Peyer's patch (tissue), 4 donors: ENCODE results near the gene EIF4A3. TPM values are rescaled to one million over a fixed set of nuclear protein-coding genes. Genes with fewer than 3 reads are reported as not detected.

ENCODE experiments used
- DNase-seq, 3 donors: peaks; one replicate each; pipeline ENCODE4 v3.0.0-alpha.2; 2017 to 2019
- H3K27ac ChIP-seq, 4 donors: fragments of 200-600 bp; sonication (generic); one replicate each; pipeline ENCODE4 v1.5.1; 2016 to 2019
- H3K27me3 ChIP-seq, 2 donors: fragments of 200-600 bp; sonication (generic); one replicate each; pipeline ENCODE4 v1.5.1; 2019
- H3K36me3 ChIP-seq, 3 donors: fragments of 200-600 bp; sonication (generic); one replicate each; pipeline ENCODE4 v1.5.1; 2016 to 2019
- H3K4me1 ChIP-seq, 4 donors: fragments of 200-600 bp; sonication (generic); one replicate each; pipeline ENCODE4 v1.5.1; 2016 to 2019
- H3K4me3 ChIP-seq, 4 donors: fragments of 200-600 bp; sonication (generic); 1 replicate in 3 of 4; 2 replicates in 1 of 4; pipeline ENCODE4 v1.5.1; 2016 to 2019; ENCODE audit warnings: mild to moderate bottlenecking in 1 of 4
- H3K9me3 ChIP-seq, 4 donors: fragments of 200-600 bp; sonication (generic); one replicate each; pipeline ENCODE4 v1.5.1; 2016 to 2019; ENCODE audit warnings: mild to moderate bottlenecking in 1 of 4
- POLR2A ChIP-seq, 2 donors: fragments of 450-650 bp; IDR thresholded peaks; one replicate each; pipeline ENCODE4 v1.5.1; 2017; ENCODE audit warnings: antibody characterized with exemption in 2 of 2, mild to moderate bottlenecking in 2 of 2, moderate library complexity in 2 of 2
- total RNA-seq, 4 donors: library from RNA; depleted of rRNA; stranded (reverse); fragments of >200 nt; gene quantifications; one replicate each; pipeline ENCODE4 v1.1.0, GENCODE V29; 2016
- TF ChIP-seq, protein P1 (sequence below), 6 experiments: fragments of 450-650 bp in 4 of 6; fragments of 200-600 bp in 2 of 6; sonication (generic) in 1 of 6; IDR thresholded peaks; one replicate each; pipeline ENCODE4 v1.5.1; 2017 to 2019; ENCODE audit warnings: antibody characterized with exemption in 6 of 6, mild to moderate bottlenecking in 3 of 6, moderate library complexity in 1 of 6

The EIF4A3 gene
- total RNA-seq, 4 donors from 2014 or later = 29.0 to 66.8 (median 46.1) TPM

DNA sequence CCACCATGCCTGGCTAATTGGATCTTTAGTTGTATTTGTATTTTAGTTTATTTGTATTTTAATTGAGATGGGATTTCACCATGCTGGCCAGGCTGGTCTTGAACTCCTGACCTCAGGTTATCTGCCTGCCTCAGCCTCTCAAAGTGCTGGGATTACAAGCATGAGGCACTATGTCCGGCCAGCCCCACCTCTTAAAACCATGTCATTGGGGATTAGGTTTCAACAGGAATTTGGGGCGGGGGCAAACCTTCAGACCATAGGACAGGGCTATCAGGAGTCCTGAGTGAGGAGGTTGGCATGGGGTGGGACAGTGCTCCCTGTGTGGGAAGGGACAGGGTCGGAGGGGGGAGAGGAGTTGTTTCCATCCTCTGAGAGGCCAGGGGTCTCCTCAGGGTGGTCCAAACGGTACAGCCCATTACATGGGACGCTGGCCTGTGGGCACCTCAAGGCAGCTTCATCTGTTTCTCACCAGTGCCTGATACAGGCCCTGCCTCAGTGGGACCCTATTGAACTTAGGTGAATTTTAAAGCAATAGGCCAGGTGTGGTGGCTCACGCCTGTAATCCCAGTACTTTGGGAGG is 23.9 kb downstream of the EIF4A3 start:
- no peak for DNase-seq
- no peak overlapping the region for H3K27ac ChIP-seq

DNA sequence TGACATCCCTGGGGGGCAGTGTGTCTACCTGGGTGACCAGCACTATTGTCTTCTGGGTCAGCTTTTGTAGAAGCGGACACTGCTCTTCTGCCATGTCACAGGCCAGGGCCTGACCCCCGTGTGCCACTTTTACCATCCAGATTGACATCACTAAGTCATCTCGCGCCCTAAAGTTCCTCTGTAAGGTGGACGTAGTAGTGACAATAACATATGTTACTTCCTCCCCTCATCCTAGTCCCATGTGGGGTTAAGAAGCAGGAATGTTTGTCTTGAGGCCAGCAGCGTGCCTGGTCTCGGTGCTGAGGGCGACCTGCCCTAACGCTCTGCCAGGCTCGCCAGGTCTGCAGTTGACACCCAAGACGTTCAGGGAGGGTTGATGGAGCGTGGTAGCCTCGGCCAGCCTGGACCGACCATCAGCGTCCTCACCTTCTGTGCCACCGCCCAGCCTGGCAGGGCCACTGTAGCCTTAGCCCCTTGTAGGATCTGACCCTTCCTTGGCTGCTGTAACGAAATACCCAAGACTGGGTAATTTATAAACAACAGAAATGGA is 24.8 kb downstream of the EIF4A3 start:
- Histone ChIP-seq H3K27me3 (no peaks in the 10 kb centered on the region), H3K4me1 (no peaks in the 10 kb centered on the region), H3K4me3 (no peak overlapping the region), H3K36me3 (no peaks in the 10 kb centered on the region), H3K9me3 (no peaks in the 10 kb centered on the region), H3K27ac (no peak overlapping the region)
- no peak for TF ChIP-seq POLR2A (IDR thresholded peaks at IDR 0.05)
- TF ChIP-seq, protein P1, sequence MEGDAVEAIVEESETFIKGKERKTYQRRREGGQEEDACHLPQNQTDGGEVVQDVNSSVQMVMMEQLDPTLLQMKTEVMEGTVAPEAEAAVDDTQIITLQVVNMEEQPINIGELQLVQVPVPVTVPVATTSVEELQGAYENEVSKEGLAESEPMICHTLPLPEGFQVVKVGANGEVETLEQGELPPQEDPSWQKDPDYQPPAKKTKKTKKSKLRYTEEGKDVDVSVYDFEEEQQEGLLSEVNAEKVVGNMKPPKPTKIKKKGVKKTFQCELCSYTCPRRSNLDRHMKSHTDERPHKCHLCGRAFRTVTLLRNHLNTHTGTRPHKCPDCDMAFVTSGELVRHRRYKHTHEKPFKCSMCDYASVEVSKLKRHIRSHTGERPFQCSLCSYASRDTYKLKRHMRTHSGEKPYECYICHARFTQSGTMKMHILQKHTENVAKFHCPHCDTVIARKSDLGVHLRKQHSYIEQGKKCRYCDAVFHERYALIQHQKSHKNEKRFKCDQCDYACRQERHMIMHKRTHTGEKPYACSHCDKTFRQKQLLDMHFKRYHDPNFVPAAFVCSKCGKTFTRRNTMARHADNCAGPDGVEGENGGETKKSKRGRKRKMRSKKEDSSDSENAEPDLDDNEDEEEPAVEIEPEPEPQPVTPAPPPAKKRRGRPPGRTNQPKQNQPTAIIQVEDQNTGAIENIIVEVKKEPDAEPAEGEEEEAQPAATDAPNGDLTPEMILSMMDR (IDR thresholded peaks at IDR 0.05) = no peak
- DNase-seq = peak in 1 of 3 donors; percentile 38

More for the DNA sequence above, 23.9 kb downstream of the EIF4A3 start:
- Histone ChIP-seq H3K36me3 (no peaks in the 10 kb centered on the region), H3K4me1 (no peaks in the 10 kb centered on the region), H3K9me3 (no peaks in the 10 kb centered on the region), H3K4me3 (no peak overlapping the region), H3K27me3 (no peaks in the 10 kb centered on the region)
- TF ChIP-seq POLR2A (IDR thresholded peaks at IDR 0.05) = no peak
- TF ChIP-seq, protein P1 (IDR thresholded peaks at IDR 0.05) = no peak

DNA sequence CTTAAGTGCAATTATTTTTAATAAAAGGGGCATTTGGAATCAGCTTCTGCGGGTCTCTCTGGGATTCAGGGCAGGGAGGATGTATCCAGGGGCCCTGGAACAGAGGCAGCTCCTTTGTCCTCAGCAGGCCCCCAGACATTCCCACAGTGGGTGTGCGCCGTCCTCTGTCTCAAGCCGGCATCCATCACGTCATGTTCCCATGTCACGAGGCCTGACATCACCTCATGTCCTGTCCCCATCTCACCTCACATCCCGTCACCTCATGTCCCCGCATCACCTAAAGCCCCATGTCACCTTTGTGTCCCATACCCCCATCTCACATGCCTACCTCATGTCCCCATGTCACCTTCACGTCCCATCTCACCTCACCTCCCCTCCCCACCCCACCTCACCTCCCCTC is 27.1 kb downstream of the EIF4A3 start:
- Histone ChIP-seq H3K27me3 (no peaks in the 10 kb centered on the region), H3K4me3 (no peak overlapping the region), H3K4me1 (no peaks in the 10 kb centered on the region), H3K36me3 (no peaks in the 10 kb centered on the region), H3K27ac (no peak overlapping the region), H3K9me3 (no peaks in the 10 kb centered on the region)
- peak in 1 of 3 donors; percentile 35 for DNase-seq
- no peak for TF ChIP-seq POLR2A (IDR thresholded peaks at IDR 0.05)
- TF ChIP-seq, protein P1 (IDR thresholded peaks at IDR 0.05) = no peak

DNA sequence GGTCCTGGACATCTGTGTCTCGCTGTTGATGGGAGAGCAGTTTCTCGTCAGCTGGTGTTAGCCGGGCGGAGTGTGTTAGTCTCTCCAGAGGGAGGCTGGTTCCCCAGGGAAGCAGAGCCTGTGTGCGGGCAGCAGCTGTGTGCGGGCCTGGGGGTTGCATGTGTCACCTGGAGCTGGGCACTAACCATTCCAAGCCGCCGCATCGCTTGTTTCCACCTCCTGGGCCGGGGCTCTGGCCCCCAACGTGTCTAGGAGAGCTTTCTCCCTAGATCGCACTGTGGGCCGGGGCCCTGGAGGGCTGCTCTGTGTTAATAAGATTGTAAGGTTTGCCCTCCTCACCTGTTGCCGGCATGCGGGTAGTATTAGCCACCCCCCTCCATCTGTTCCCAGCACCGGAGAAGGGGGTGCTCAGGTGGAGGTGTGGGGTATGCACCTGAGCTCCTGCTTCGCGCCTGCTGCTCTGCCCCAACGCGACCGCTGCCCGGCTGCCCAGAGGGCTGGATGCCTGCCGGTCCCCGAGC is 27.6 kb downstream of the EIF4A3 start:
- Histone ChIP-seq H3K36me3 (no peaks in the 10 kb centered on the region), H3K9me3 (no peaks in the 10 kb centered on the region), H3K27me3 (no peaks in the 10 kb centered on the region), H3K4me3 (no peak overlapping the region), H3K4me1 (no peaks in the 10 kb centered on the region), H3K27ac (no peak overlapping the region)
- no peak for TF ChIP-seq POLR2A (IDR thresholded peaks at IDR 0.05)
- TF ChIP-seq, protein P1 (IDR thresholded peaks at IDR 0.05) = no peak
- peak in 1 of 3 donors; percentile 37 for DNase-seq

DNA sequence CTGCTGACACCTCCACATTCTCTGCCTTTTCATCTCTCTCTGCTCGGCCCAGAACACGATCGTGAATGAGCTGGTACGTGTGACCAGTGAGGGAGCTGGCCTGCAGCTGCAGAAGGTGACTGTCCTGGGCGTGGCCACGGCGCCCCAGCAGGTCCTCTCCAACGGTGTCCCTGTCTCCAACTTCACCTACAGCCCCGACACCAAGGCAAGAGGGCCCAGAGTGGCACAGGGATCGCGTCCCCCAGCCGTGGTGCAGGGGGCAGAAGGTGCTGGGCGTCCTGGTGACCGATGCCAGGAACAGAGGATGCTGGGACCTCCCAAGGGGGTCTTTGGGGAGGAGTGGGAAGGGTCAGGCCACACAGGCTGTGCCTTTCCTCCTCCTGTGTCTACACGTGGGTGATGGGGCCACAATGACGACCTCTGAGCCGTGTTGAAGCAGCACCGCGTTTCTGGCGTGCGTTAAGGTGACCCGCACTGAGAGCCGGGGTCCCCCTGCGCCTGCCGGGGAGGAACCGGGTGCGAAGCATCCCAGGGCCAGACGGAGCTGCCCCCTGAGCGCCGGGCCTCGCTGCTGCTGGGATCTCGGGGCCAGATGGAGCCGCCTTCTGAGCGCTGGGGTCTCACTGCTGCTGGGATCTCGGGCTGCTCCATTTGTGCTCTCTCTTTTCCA is 28.2 kb downstream of the EIF4A3 start:
- Histone ChIP-seq H3K4me3 (no peak overlapping the region), H3K27me3 (no peaks in the 10 kb centered on the region), H3K4me1 (no peaks in the 10 kb centered on the region), H3K36me3 (no peaks in the 10 kb centered on the region), H3K9me3 (no peaks in the 10 kb centered on the region), H3K27ac (no peak overlapping the region)
- peak in 1 of 3 donors; percentile 40 for DNase-seq
- TF ChIP-seq POLR2A (IDR thresholded peaks at IDR 0.05) = no peak
- TF ChIP-seq, protein P1 (IDR thresholded peaks at IDR 0.05) = no peak
